NK-92 (cell line): ENCODE measurements around the gene COL6A6.

Experiments
- DNase-seq: peaks from one replicate; lab custom pipeline; 2025; ENCODE audit not compliant: unreplicated experiment; lab: John Stamatoyannopoulos, UW

Gene COL6A6, protein sequence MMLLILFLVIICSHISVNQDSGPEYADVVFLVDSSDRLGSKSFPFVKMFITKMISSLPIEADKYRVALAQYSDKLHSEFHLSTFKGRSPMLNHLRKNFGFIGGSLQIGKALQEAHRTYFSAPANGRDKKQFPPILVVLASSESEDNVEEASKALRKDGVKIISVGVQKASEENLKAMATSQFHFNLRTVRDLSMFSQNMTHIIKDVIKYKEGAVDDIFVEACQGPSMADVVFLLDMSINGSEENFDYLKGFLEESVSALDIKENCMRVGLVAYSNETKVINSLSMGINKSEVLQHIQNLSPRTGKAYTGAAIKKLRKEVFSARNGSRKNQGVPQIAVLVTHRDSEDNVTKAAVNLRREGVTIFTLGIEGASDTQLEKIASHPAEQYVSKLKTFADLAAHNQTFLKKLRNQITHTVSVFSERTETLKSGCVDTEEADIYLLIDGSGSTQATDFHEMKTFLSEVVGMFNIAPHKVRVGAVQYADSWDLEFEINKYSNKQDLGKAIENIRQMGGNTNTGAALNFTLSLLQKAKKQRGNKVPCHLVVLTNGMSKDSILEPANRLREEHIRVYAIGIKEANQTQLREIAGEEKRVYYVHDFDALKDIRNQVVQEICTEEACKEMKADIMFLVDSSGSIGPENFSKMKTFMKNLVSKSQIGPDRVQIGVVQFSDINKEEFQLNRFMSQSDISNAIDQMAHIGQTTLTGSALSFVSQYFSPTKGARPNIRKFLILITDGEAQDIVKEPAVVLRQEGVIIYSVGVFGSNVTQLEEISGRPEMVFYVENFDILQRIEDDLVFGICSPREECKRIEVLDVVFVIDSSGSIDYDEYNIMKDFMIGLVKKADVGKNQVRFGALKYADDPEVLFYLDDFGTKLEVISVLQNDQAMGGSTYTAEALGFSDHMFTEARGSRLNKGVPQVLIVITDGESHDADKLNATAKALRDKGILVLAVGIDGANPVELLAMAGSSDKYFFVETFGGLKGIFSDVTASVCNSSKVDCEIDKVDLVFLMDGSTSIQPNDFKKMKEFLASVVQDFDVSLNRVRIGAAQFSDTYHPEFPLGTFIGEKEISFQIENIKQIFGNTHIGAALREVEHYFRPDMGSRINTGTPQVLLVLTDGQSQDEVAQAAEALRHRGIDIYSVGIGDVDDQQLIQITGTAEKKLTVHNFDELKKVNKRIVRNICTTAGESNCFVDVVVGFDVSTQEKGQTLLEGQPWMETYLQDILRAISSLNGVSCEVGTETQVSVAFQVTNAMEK (N-terminal part only)

DNA sequence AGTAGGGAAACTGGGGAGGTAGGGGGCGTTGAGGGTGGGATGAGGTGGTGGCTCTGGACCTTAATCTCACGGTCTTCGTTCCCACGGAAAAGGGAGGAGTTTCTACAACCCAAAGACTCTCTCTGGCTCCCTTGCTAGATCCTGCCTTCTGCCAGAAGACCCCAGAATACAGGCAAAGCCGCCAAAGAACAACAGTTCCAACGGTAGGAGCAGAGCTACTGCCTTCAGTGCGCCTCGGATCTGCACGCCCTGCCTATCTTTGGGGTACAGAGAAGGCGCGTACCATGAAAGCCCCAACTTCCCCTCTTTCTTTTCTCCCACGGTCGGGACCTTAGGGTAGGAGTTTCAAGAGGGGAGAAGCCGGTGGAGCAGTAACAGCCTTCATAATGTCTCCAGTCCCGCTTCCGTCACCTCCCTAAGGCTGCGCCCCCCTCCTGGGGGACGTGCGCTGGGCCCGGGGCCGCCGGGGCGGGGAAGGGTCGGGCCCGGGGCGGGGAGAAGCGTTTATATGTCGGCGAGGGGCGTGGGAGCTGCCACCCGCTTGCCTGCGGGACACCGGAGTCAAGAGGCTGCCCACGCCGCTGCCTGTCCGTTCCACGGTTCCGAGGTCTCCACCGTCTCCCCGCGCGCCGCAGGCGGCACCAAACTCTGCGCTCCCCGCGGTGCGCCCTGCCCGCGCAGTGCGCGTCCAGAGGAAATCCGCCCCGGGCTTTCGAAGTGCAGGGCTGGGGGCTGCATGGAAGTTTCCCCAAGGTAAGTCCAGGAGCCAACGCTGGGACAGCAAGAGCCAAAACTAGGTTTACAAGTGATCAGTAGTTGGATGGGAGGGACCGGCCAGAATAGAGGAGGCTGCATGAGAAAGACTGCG is at the start of gene COL6A6:
Gene COL6A6, plus strand, starts transcription at position 533 of the 868 bp plus-strand sequence. CDS start 43,188 bp downstream, outside the sequence.
- DNase-seq, result no peak

- no peak for DNase-seq
Observed at GRCh38 chr3:130468311-130468710, 48.7 kb upstream of the COL6A6 start.

- no peak for DNase-seq
Observed at GRCh38 chr3:130470126-130470525, 46.9 kb upstream of the COL6A6 start.

GRCh38 chr3:130473416-130473815 is 43.6 kb upstream of the COL6A6 start:
- no peak for DNase-seq

DNA sequence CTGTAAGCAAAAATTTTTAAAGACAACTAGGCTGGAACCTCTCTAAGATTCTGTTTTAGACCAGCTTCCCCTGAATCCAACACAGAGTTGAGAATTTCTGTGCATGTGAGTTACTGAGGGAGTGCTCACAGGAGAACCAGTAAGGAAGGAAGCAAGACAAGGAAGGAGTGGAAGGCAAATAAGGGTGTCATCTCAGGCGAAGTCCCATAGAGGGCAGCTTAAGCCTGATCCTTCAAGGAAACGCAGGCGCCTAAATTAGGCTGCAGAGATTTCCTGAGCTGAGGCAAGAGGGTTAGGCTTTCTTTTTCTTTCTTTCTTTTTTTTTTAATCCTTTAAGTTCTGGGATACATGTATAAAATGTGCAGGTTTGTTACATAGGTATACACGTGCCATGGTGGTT is 36.2 kb upstream of the COL6A6 start:
- DNase-seq, result no peak

- no peak for DNase-seq
Observed at GRCh38 chr3:130488288-130488687, 28.7 kb upstream of the COL6A6 start.

DNA sequence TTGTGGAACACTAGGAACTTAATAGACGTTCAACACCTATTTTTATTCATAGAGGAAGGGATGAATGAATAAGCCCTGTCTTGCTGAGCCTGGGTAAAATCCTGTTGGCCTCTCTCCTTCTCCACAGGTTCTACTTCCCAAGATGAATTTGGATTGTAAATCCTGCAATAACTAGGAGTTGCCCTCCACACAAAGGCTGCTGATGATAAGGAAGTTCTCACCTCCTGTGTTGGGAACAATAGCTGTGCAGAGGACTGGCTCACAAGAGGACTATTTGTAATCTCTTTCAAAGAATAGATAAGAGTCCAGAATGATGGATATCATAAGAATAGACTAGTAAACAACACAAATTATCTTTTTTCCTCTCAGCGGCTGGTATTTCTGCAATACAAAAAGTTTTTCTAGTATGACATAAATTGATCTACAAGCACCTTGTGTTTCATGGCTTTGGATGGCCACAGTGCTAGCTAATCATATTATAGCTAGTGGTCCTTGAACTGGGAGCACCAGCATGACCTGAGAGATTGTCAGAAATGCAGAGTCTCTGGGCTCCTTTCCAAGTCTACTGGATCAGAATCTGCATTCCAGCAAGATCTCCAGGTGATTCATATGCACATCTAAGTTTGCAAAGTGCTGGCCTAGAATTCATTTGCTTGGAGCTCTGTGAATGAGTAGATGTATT is 28.1 kb upstream of the COL6A6 start:
- DNase-seq, result no peak

DNA sequence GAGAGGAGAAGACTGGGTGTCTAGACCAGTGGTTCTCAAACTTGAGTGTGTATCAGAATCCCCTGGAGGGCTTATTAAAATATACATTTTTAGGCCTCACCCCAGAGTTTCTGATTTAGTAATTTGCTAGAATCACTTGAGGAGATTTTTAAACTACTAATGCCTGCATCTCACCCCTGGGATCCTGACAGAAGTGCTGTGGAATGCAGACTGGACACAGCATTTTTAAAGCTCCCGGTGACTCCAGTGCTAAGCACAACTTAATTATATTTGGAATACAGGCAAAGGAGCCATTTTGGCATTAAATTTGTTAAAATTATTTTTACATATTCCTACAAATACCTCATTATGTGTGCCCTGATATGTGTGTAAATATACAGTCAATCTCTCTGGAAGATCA is 26.7 kb upstream of the COL6A6 start:
- no peak for DNase-seq

GRCh38 chr3:130491431-130491830 is 25.5 kb upstream of the COL6A6 start:
- no peak for DNase-seq

GRCh38 chr3:130504701-130505100 is 12.3 kb upstream of the COL6A6 start:
- DNase-seq, result no peak

DNA sequence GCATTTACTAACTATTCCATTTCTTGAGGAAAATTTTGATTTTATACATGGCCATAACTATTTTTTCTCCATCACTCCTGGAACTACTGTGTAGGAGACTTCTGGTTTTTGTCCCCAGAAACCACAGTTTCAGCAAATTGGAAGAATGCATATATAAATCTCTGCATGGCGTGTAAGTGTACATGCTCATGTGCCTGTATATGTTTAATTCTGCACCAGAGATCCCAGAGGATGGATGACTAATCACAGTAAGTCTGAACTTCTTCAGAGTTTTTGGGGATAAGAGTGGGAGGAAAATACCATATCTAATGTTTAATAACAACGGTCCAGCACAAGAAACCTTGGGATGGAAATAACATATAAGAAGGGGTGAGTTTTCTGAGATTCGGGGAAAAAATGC is 10.9 kb upstream of the COL6A6 start:
- no peak for DNase-seq

DNA sequence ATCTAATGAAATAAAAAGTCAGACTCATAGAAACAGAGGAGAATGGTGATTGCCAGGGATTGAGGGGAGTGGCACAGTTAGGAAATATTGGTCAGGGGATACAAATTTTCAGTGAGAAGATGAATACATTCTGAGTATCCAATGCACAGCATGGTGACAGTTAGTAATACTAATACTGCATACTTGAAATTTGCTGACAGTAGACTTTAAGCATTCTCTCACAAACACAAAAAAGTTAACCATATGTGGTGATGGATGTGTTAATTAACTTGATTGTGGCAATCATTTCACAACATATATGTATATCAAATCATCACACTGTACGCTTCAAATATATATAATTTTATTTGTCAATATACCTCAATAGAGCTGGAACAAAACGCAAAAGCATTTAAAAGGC is 9.2 kb upstream of the COL6A6 start:
- DNase-seq, result no peak

GRCh38 chr3:130509008-130509407 is 8.0 kb upstream of the COL6A6 start:
- DNase-seq, result no peak

DNA sequence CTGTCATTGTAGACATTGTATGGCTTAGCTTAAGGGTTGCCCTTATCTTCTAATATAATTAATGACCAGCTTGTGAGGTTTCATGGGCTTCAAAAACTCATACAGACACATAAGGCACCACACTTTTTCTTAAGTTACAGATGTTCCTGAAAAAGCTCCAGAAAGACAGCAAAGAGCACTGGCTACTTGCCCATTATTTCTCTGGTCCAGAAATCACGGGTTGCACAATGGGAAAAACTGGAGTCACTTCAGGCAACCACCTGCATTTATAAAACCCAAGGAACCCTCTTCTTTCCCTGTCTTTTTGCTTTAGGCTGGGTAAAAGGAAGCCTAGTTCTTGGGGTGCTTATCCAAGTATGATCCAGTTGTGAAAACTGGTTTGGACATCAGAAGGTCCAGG is 2.3 kb upstream of the COL6A6 start:
- DNase-seq, result no peak

DNA sequence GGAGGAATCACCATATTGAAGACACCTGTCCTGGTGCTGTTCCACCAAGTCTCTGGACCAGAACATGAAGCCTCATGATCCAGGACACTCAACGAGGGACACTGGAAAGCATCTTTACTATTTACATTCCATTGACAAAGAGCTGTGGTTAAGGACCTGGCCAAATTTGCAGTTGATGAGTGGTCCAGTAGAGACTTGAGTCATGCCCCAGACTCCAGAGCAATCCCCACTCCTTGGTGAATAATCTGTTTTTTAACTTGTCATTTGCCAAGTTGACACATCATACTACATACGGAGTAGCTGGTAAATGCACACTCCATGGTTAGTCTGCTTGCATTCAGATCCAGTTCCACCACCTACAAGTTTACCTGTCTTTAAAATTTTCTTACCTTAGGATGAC is 1.2 kb upstream of the COL6A6 start:
- DNase-seq, result no peak

DNA sequence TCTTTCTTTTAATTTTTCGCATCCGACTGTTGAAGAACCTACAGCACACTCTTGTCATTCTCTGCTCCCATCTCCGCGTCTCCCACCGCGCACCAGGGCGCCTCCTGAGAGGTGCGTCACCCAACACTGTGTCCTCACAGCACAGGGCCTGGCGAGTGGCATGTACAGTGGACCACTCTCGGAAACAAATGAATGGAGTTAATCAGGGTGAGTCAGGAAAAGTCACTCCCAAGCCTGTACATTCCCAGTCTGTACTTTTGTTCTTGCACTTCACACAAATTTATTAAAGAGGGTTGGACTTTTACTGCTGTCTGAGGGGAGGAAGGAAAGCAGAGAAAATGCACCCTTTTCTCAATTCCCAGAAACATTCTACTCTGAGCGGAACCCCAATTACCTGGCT is 625 bp downstream of the COL6A6 start:
- DNase-seq, result no peak

- no peak for DNase-seq
Observed at GRCh38 chr3:130519754-130520153, 2.8 kb downstream of the COL6A6 start.

GRCh38 chr3:130522399-130522798 is 5.4 kb downstream of the COL6A6 start:
- DNase-seq, result no peak

DNA sequence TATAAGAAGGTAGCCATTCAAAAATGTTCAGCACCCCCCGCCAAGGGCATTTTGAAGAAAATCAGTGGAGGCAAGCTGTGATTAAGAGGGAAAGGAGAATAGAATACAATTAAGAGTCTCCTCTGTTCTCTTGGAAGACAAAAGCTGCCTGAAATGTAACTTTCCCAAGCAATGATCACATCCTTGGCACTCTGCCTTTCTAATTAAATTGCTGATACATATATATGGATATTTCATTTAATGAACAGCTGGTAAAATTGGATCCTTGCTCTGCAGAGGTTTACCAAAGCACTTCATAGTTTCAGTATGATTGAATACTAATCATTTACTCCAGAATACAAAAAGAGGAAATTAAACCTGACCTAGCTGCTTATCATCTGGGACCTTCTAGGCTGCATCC is 10.4 kb downstream of the COL6A6 start:
- no peak for DNase-seq

DNA sequence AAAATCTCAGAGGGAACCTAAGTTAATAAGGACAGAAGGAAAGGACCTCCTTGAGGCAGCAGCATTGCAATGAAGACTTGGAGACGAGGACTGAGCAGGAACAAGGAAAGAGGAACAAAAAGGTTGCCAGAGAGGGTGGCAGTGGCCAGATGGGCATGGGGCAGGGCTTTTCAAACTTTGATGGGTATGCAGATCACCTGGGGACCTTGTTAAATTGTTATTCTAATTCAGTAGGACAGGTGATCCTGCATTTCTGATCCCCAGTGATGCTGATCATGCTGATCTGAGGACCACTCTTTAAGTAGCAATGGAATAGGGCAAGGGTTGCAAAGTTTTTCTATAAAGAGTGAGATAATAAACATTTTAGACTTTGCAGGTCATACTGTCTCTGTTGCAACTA is 11.1 kb downstream of the COL6A6 start:
- no peak for DNase-seq
